ENCODE data around the gene ATRAID. TPM values are rescaled to one million over a fixed set of nuclear protein-coding genes. Genes with fewer than 3 reads are reported as not detected.

ATRAID gene
- total and polyA plus RNA-seq, 2 of the 8 experiments (the other 6 are each of a cell fraction or from before 2014, with no cell fraction given): 109 to 280 TPM

DNA sequence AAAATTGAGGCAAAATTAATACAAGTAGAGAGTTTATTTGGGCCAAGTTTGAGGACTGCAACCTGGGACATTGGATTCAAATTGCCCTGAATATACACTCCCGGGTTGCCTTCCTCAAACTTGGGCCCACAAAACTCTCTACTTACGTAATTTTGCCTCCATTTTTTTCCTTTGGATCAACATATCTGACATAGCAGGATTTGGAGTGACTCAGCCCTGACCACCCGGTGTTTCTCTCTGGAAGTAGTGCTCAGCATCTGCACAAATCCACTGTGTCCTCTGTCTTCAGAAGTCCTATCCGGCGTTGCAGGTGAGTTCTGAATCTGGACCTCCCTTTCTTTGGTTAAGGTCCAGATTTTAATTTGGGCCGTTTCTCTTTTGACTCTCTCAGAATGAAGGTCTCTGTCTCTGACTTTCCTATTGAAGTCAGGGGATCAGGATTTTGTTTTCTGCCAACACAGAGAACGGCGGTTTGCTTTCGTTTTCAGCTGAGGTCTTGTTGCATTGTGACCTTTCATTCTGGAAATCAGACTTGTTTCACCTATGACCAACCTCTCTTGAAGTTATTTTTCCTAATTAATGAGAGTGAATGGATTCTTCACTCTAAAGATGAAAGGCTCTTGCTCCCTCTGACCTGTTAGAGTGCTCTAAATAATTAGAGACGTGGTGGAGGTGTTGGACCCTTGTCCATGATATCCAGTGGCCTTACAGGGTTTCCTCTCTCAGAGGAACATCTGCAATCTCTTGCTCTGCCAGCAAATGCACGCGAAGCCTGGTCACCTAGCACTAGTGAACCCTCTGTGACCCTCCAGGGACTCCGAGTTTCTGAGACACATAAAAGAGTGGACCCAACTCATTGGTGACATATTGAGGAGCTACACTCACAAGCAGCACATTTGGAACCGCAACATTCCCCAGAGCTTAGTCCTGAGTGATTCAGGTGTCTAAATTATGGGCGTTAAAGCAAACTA, 49.4 kb upstream of the ATRAID start:
- Histone ChIP-seq H3K18ac (ENCODE audit: extremely low read depth, low read length) (no peak overlapping the region; the same call in 1 of the 2 replicates), H2AFZ (ENCODE audit: low read length) (no peak overlapping the region), H2BK12ac (ENCODE audit: low read depth, low read length) (no peak overlapping the region; the same call in 1 of the 2 replicates), H3K27ac (ENCODE audit: low read depth, low read length) (no peak overlapping the region), H2BK15ac (ENCODE audit: low read length) (no peak overlapping the region), H3K4ac (replicated peaks; ENCODE audit: insufficient read length, low read depth, low read length) (no peak overlapping the region), H3K56ac (replicated peaks; ENCODE audit: insufficient read length, low read depth, low read length) (no peak overlapping the region), H2BK5ac (ENCODE audit: low read depth, low read length) (no peak overlapping the region), H3K79me1 (ENCODE audit: low read depth, low read length) (no peaks in the 10 kb centered on the region), H2BK120ac (replicated peaks; ENCODE audit: low read depth, low read length) (peak overlapping the region; percentile 43), H3K23me2 (ENCODE audit: low read depth, low read length) (no peaks in the 10 kb centered on the region), H4K20me1 (replicated peaks in 1 of 2; ENCODE audit: control insufficient read depth in 1 of 2, insufficient read depth in 2 of 2, low read length in 2 of 2) (no peaks in the 10 kb centered on the region), H3K23ac (ENCODE audit: insufficient read length) (no peak overlapping the region), H3K36me3 (ENCODE audit: control insufficient read depth in 2 of 4, insufficient read depth in 4 of 4, low read length in 3 of 4) (no peaks in the 10 kb centered on the region), H3K14ac (ENCODE audit: insufficient read length) (no peak overlapping the region), H2BK20ac (ENCODE audit: low read length) (no peak overlapping the region), H3K4me1 (replicated peaks in 1 of 4; ENCODE audit: control insufficient read depth in 3 of 4, insufficient read depth in 4 of 4, low read length in 3 of 4) (no peaks in the 10 kb centered on the region; a peak in 4 of 7 replicates), H4K5ac (ENCODE audit: insufficient read length, low read depth, low read length) (no peak overlapping the region), H3K9me3 (ENCODE audit: insufficient read depth in 2 of 2, low read depth in 1 of 2, low read length in 1 of 2) (no peaks in the 10 kb centered on the region), H3K4me3 (ENCODE audit: extremely low read depth in 1 of 4, insufficient read depth in 2 of 4, low read depth in 3 of 4, low read length in 4 of 4) (no peak overlapping the region), H3K9ac (replicated peaks in 1 of 4; ENCODE audit: extremely low read depth in 1 of 4, low read depth in 3 of 4, low read length in 3 of 4) (no peak overlapping the region), H3K79me2 (ENCODE audit: control insufficient read depth in 1 of 2, insufficient read depth in 2 of 2, low read length in 2 of 2) (no peaks in the 10 kb centered on the region), H3K27me3 (replicated peaks in 1 of 4; ENCODE audit: control insufficient read depth in 3 of 4, extremely low read depth in 1 of 4, insufficient read depth in 3 of 4, low read length in 3 of 4) (no peaks in the 10 kb centered on the region), H4K8ac (ENCODE audit: extremely low read depth, insufficient read depth, low read length) (no peak overlapping the region), H3K4me2 (ENCODE audit: insufficient read depth in 1 of 2, low read depth in 2 of 2, low read length in 2 of 2) (no peak overlapping the region), H4K91ac (replicated peaks; ENCODE audit: insufficient read length, low read length) (no peak overlapping the region), H2AK5ac (ENCODE audit: low read depth, low read length) (no peak overlapping the region)
- ChIA-PET CTCF (ENCODE audit: partially characterized antibody) (interaction anchor here (1.0 kb wide), 1 partner anchor 28 kb away, joined by 3 read pairs; the partner anchor contains the start of gene PREB), POLR2A (ENCODE audit: partially characterized antibody) (interaction anchor here (2.0 kb wide), 1 partner anchor 8 kb away, joined by 6 read pairs; no protein-coding TSS in a partner anchor)
- DNase-seq (ENCODE audit: low read depth in 1 of 2, low spot score in 2 of 2) (no peak), FAIRE-seq (no peak)
- whole genome bisulfite sequencing, 2 experiments (ENCODE audit: extremely low coverage in 1 of 2, insufficient coverage in 1 of 2, insufficient read length in 1 of 2, insufficient replicate concordance in 2 of 2, low coverage in 1 of 2, low lambda C conversion rate in 2 of 2, missing lambda C conversion rate in 1 of 2): 92% methylated on average over 15 of the region's 15 CpGs; no CpG with 5 or more reads in 1 of the 2 experiments
- TF ChIP-seq, protein P1, sequence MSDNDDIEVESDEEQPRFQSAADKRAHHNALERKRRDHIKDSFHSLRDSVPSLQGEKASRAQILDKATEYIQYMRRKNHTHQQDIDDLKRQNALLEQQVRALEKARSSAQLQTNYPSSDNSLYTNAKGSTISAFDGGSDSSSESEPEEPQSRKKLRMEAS (IDR thresholded peaks at IDR 0.05): no peak
- TF ChIP-seq BACH1 (IDR thresholded peaks at IDR 0.05; ENCODE audit: low read length) (peak; percentile 69; the same call in 1 of the 2 replicates), MAFK (IDR thresholded peaks at IDR 0.05; ENCODE audit: low read depth, low read length) (0 out of 2 replicates have a peak, but pooled peaks have one; percentile 6)

Measured in H1 (cell line).